GM21447 (cell line): ENCODE measurements around the gene OR2V2.
"Not testable (repeated sequence)": the region's sequence is repeated elsewhere in the genome, so short reads cannot be mapped to it uniquely, and the experiment has no call there.

Source experiments
- ATAC-seq: cut with Tn5 transposase; IDR thresholded peaks from one replicate; pipeline ENCODE4 v1.9.1; 2021; ENCODE audit not compliant: unreplicated experiment

Gene OR2V2, protein sequence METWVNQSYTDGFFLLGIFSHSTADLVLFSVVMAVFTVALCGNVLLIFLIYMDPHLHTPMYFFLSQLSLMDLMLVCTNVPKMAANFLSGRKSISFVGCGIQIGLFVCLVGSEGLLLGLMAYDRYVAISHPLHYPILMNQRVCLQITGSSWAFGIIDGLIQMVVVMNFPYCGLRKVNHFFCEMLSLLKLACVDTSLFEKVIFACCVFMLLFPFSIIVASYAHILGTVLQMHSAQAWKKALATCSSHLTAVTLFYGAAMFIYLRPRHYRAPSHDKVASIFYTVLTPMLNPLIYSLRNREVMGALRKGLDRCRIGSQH

DNA sequence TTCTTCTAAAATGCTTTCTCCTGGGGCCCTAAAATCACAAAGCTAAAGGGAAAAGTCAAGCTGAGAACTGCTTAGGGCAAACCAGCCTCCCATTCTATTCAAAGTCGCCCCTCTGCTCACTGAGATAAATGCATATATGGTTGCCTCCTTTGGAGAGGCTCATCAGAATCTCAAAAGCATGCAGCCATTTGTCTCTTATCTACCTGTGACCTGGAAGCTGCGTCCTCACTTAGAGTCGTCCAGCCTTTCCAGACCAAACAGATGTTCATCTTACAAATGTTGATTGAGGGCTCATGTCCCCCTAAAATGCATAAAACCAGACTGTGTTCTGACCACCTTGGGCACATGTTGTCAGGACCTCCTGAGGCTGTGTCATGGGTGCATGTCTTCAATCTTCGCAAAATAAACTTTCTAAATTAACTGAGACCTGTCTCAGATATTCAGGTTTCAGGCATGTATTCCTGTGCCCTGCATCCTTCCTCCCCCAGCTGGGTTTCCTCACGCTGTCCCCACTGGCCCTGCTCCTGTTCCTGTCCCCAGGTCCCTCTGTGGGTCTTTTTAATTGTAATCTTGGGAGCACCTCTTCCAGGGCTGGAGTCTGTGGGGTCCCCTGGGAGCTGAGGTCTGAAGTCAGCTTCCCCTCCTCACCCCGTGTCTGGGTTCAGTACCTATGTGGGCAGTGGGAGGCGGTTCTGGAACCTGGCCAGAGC is at the start of gene OR2V2:
TSS of gene OR2V2 (plus strand) at position 660 of the 710 bp plus-strand sequence. CDS start 7,357 bp downstream, outside the sequence.
- ATAC-seq, result not testable (repeated sequence)

DNA sequence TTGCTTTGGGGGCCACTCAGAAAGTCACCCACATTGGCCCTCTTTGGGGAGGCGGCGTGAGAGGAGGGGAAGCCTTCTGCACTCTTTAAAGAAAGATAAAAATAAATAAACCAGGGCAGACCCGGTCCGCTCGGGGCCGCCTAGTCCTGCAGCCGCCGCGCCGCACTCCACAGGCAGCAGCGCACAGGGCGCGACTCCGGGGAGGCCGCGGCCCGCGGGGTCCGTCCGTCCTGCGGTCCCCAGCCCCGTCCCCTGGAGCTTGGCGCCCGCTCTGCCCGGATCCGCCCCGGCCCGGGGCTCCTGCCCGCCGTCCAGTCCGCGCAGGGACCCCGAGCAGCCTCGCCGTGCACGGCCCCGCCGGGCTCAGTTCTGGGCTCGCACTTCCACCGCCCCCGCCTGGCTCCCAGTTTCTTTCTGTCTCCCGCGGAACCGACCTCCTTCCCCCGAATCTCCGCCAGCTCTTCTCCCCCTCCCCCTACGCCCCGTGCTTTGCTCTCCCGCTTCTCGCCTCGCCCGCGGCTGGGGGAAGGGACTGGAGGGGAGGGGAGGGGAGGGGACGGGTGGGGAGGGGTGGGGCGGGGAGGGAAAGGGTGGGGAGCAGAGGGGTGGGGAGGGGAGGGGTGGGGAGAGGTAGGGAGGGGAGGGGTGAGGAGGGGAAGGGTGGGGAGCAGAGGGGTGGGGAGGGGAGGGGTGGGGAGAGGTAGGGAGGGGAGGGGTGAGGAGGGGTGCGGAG is 49.5 kb upstream of the OR2V2 start:
- not testable (repeated sequence) for ATAC-seq

DNA sequence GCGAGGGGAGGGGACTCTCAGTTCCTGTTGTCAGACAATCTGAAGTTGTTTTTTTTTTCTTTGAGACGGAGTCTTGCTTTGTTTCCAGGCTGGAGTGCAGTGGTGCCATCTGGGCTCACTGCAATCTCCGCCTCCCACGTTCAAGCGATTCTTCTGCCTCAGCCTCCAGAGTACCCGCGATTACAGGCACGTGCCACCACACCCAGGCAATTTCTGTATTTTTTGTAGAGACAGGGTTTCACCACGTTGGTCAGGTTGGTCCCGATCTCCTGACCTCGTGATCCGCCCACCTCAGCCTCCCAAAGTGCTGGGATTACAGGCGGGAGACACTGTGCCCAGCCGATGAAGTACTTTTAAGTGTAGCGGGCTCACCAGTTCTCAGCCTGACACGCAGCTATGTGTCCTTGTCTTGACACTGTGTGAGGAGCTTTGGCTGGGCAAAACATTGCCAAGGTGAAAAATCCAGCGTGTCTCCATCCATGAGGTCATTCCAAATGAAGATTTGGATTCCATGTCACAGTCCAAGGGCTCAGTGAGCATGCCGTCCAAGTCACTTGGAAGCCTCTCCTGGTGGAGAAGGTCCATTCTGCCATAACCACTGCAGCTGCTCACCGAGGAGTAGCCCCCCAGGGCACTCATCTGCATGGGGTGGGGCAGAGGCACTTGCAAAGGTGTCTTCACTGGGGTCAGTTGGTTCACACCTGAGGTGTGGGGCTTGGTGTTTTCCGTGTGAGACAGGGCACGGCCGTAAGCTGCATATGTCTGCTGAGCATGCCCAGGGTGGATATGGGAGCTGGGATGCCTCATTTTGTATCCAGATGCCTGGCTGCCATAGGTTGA is 48.4 kb upstream of the OR2V2 start:
- no peak for ATAC-seq

DNA sequence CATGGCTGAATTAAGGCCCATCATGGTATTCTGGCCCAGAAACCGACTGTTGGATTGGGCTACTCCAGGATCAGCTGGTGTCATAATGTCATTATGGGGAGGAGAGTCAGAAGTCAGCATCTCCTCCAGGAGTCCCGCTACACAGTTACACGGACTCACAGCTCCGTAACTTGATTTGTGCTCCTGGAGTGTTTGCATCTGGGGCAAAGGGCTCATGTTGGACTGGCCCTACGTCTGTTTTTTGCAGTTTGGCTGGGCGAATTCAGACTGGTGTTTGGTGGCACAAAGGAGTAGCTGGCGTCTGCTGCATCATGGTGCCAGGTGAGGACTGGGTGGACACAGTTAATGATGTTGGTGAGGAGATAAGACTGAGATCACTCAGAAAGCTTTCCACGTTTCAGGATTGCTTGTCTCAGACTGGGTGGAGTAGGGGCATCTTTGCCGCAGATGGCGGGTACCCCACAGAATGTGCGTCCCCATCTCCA is 47.7 kb upstream of the OR2V2 start:
- ATAC-seq, result no peak

DNA sequence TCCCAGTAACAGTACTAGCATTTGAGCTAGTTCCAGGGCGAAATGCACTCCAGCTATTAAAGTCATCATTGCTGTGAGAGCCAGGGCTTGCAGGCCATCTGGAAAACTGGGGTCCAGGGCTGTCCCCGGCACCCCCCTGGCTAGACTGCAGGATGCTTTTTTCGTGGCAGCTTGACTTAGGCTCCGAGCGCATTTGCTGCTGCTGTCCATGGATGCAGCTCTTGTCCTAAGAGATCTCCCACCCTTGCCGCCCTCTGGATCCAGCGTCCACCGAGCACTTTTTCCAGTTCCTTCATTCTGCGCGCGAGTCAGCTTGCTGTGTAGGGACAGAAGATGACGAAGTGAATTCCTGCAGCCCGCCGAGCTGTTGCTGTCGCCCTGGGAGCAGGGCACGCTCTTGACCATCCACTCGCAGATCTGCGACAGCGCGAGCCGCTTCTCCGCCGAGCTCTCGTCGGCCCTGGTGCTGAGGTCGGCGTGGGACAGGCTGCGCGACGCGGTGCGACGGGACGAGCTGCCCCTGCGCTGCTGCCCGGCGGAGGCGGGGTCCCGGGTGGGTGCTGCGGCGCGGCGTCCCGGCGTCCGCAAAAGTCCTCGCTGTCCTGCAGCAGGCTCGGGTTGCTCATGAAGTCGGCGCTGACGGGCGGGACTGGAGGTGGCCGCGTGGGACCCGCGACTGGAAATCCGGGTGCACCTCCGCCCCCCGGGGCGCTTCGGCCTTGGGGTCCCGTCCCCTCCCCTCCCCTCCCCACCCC is 47.1 kb upstream of the OR2V2 start:
- ATAC-seq, result no peak

DNA sequence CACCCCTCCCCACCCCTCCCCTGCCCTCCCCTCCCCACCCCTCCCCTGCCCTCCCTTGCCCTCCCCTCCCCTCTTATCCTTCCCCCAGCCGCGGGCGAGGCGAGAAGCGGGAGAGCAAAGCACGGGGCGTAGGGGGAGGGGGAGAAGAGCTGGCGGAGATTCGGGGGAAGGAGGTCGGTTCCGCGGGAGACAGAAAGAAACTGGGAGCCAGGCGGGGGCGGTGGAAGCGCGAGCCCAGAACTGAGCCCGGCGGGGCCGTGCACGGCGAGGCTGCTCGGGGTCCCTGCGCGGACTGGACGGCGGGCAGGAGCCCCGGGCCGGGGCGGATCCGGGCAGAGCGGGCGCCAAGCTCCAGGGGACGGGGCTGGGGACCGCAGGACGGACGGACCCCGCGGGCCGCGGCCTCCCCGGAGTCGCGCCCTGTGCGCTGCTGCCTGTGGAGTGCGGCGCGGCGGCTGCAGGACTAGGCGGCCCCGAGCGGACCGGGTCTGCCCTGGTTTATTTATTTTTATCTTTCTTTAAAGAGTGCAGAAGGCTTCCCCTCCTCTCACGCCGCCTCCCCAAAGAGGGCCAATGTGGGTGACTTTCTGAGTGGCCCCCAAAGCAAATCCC is 46.2 kb upstream of the OR2V2 start:
- not testable (repeated sequence) for ATAC-seq

DNA sequence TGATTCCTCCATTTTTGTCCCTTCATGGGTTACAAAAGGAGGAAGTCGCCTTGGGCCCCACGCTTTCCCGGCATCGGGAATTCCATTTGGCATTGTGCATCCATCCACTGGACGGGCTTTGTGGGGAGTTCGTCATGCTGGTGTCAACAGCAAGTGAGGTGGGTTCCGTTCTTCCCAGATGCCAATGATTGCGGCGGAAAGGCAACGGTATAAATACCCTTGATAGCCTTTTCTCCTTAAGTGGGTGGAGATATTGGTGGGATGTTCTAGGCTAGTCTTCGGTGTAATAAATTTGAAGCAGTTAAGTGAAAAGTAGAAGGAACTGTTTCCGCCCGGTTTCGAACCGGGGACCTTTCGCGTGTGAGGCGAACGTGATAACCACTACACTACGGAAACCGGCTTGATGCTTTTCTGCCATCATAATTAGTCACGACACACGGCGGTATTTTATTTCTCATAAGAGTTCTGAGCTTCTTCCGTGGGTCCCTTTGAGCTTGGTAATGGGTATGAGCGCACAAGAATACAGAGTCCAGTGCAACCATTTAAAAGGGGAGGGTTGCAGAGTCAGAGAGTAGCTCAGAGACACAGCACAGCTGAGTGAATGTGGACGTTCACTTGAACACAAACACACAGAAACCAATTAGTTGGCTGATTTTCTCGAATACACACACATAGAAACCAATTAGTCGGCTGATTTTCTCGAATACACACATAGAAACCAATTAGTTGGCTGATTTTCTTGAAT is 45.3 kb upstream of the OR2V2 start:
- not testable (repeated sequence) for ATAC-seq

DNA sequence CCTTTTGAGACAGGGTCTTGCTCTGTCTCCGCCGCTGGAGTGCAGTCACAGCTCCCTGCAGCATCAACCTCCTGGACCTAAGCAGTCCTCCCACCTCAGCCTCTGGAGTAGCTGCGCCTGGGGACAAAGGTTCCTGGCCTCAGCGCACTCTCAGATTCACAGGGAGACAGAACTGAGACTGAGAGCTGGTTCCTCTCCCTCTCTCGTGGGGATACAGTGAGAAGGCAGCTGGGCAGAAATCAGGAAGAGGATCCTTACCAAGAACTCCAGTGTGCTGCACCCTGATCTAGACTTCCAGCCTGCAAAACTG is 43.2 kb upstream of the OR2V2 start:
- not testable (repeated sequence) for ATAC-seq

DNA sequence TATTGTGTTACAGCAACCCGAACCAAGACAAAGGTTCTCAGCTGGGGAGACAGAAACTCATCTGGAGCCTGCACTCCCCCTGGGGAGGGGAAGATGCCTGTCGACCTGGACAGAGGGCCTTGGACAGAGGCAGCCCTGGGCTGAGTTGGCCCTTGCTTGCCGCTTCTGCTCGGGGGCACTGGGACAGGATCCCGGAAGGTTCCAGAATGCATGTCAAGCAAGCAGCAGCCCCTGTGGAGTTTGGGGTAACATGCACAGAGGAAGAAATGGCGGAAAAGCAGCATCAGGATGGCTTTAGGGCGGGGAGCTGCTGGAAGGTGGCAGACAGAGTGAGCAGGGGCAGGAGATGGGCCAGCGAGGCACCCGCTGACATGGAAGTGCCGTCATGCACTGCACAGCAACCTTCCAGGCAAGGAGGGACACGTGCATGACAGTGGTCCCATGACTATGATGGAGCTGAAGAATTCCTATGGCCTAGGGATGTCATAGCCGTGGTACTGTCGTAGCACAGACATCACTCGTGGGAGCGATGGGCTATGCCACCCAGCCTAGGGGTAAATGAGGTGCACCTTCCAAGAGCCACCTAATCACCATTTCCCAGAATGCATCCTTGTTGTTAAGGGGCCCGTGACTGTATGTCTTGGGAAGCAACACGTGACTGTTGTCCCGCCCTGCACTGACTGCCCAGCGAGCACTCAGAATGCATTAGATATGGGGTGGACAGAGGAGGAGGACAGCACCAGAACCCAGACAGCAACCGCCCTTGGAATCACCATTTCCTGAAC is 42.6 kb upstream of the OR2V2 start:
- ATAC-seq, result not testable (repeated sequence)

DNA sequence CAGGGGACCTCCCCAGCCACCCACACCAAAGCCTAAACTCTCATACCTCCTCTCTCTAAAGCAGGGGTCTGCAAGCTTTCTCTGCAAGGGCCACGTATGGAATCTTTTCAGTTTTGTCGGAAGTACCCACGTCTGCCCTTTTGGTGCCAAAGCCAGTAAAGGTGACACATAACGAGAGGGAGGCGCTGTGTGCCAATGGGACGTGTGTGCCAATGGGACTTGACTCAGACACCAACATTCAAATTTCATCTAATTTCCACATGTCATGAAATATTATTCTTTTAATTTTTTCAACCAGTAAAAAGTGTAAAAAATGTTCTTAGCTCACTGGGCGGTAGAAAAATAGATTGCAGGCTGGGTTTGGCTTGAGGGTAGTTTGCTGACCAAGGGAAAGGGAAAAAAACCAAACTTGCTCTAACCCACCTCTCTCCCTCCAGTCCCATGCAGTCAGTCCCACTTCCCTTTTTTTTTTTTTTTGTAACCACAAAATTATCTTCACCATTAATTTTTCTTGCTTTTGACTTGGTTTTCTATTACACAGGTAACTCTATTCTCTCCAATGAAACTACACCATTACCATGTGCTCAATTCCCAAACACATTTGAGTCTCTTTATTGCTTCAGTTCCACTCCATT is 41.9 kb upstream of the OR2V2 start:
- ATAC-seq, result no peak

DNA sequence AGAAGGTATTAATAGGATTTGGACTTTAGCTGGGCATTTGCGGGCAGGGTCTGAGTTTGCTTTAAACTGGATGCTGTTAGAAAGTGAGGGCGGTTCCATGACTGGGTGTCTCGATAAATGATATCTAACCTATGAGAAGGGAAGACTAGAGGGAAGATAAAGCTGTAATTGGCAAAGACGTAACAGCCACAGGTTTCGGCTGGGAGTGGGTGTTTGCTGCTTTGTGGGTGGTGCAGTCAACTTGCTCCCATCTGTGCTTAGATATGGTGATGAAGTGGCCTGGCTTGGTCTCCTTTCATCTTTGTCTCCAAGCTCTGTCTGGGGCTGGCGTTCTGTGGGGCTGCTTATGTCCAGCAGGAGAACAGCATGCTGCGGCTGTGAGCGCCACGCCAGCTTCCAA is 39.7 kb upstream of the OR2V2 start:
- ATAC-seq, result no peak

DNA sequence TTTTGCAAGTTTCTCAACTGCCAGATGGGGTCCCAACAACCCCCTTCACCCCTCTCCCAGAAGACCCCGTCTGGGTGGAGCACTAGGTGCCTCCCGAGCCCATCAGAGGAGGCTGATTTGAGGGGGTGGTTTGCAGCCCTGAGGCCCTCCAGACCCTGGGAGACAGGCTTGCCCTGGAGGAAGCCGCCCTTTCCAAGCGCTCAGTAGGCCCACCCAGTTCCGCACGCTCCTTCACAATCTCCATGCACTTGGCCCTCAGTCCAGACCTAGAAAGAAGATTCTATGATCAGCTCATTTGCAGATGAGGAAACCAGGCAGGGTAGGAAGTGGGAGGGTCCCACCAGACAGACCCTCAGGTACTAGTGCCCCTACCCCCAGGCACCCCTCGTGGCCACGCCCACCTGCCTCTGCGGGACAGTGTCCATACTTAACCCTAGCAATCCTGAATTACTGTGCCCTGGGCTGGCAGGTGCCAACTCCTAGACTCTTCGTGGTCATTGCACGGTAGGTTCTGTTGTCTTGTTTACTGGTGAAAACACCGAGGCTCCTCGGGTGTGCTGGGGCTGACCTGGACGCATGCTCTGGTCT is 38.7 kb upstream of the OR2V2 start:
- ATAC-seq, result no peak

DNA sequence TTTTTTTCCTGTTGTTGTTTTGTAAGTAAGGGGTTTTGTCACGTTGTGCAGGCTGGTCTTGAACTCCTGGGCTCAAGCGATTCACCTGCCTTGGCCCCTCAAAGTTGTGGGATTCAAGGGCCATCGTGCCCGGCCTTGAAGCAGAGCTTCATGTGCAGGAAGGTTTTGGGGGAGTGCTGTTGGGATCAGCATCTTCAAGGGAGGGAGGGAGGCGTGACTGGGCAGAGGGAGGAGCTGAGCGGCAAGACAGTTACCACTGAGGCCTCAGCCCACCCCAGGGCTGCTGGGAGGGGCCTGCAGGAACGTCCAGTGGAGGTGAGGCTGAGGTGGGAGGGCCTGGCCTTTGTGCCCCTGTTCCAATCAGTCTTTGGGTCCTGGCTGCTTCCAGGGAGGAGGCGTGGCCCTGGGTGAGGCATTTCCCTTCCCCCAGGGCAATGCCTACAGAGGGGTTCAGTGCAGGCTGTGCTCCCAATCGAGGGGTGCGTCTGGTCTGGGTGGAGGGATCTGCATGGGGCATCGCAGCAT is 37.8 kb upstream of the OR2V2 start:
- no peak for ATAC-seq

DNA sequence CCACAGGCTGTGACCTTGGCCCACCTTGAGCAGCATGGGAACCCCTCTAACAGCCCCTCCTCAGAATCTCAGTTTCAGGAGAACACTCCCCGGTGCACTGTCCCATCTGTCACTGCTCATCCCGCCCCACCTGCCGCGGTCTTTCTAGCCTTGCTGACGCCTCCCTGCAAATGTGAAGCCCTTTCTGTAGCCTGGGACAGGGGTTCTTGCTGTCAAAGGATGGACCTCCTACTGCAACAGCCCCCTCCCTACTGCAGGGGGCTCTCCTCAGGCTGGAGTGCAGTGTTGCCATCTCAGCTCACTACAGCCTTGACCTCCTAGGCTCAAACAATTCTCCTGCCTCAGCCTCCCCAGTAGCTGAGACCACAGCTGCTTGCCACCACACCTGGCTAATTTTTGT is 36.4 kb upstream of the OR2V2 start:
- ATAC-seq, result no peak

DNA sequence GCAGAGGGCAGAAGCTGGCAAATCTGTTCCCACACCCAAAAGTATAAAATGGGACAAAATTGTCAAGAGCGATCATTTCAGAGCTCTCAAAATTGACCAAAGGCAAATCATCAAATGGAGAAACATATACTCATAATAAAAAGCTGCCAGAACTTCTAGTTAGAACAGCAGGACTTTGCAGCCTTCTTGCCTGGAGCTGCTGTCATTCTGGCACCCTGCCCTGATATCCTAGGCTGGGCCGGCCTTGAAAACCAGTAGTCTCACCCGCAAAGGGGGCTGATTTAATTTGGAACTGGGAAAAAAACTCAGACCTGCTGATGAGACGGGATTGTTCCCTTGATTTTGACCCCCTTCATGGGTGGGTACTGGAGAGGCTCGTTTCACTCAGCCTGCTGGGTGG is 34.9 kb upstream of the OR2V2 start:
- ATAC-seq, result no peak

DNA sequence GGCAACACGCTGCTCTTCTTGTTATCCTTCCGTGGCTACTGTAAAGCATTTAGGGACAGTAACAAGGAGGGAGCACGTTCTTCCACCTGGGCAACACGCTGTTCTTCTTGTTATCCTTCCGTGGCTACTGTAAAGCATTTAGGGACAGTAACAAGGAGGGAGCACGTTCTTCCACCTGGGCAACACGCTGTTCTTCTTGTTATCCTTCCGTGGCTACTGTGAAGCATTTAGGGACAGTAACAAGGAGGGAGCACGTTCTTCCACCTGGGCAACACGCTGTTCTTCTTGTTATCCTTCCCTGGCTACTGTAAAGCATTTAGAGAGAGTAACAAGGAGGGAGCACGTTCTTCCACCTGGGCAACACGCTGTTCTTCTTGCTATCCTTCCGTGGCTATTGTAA is 33.8 kb upstream of the OR2V2 start:
- not testable (repeated sequence) for ATAC-seq

DNA sequence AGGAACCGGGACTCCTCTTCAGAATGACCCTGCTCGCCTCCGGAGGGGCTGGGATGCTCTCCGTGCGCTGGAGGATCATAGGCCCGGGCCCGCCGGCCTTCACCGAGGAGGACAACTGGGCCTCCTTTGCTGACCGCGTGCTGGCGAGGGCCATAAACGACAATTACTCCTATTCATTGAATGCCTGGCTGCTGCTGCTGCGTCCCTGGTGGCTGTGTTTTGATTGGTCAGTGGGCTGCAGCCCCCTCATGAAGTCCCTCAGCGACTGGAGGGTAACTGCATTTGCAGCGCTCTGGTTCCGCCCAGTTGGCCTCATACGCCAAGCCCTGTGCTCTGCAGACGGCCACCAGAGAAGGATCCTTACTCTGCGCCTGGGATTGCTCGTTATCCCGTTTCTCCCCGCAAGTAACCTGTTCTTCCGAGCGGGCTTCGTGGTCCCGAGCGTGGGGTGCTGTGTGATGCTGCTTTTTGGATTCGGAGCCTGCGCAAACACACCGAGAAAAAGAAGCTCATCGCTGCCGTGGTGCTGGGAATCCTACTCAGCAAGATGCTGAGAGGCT is 33.0 kb upstream of the OR2V2 start:
- ATAC-seq, result no peak
